H9 (cell line): ENCODE measurements around the gene KPNA1. TPM values are rescaled to one million over a fixed set of nuclear protein-coding genes. Genes with fewer than 3 reads are reported as not detected.

Experiments
- DNase-seq: peaks from one replicate; pipeline ENCODE4 v3.0.0-alpha.2; 2017
- H2AFZ ChIP-seq: one replicate; pipeline ENCODE4 v1.6.1; 2013; ENCODE audit warnings: mild to moderate bottlenecking, low read length, control low read depth, moderate library complexity
- H2AK5ac ChIP-seq: 2 replicates; pipeline ENCODE4 v1.6.1; 2013; ENCODE audit warnings: low read length, control low read depth, mixed read lengths; ENCODE audit not compliant: insufficient read length
- H2BK120ac ChIP-seq: one replicate; pipeline ENCODE4 v1.6.1; 2013; ENCODE audit warnings: low read depth, mild to moderate bottlenecking, low read length, control low read depth, inconsistent platforms; ENCODE audit not compliant: poor library complexity, severe bottlenecking
- H2BK12ac ChIP-seq: 2 replicates; pipeline ENCODE4 v1.6.1; 2013; ENCODE audit warnings: low read length, control low read depth, mixed read lengths, low read depth; ENCODE audit not compliant: insufficient read length
- H2BK15ac ChIP-seq: 2 replicates; pipeline ENCODE4 v1.6.1; 2013; ENCODE audit warnings: low read depth, low read length, control low read depth
- H2BK20ac ChIP-seq: one replicate; pipeline ENCODE4 v1.6.1; 2013; ENCODE audit warnings: low read depth, mild to moderate bottlenecking, low read length, control low read depth, inconsistent platforms; ENCODE audit not compliant: poor library complexity, severe bottlenecking
- H2BK5ac ChIP-seq: 2 replicates; pipeline ENCODE4 v1.6.1; 2013; ENCODE audit warnings: low read length, control low read depth, mixed read lengths; ENCODE audit not compliant: insufficient read length
- H3K14ac ChIP-seq: 2 replicates; pipeline ENCODE4 v1.6.1; 2013; ENCODE audit warnings: low read length, control low read depth; ENCODE audit not compliant: insufficient read depth
- H3K18ac ChIP-seq: 2 replicates; pipeline ENCODE4 v1.6.1; 2013; ENCODE audit warnings: low read depth, mild to moderate bottlenecking, mixed read lengths, low read length, control low read depth; ENCODE audit not compliant: insufficient read length
- H3K23ac ChIP-seq: 2 replicates; pipeline ENCODE4 v1.6.1; 2013; ENCODE audit warnings: low read length, control low read depth, mixed read lengths, low read depth; ENCODE audit not compliant: insufficient read length
- H3K23me2 ChIP-seq: 2 replicates; pipeline ENCODE4 v1.6.1; 2013; ENCODE audit warnings: low read depth, mild to moderate bottlenecking, mixed read lengths, low read length, control low read depth; ENCODE audit not compliant: insufficient read length, poor library complexity, severe bottlenecking
- H3K27ac ChIP-seq: 2 replicates; pipeline ENCODE4 v1.5.1; 2013; ENCODE audit warnings: low read length, control low read depth, mixed read lengths, low read depth; ENCODE audit not compliant: insufficient read length
- H3K27me3 ChIP-seq: 2 replicates; pipeline ENCODE4 v1.6.1; 2013; ENCODE audit warnings: low read length, control low read depth, inconsistent platforms; ENCODE audit not compliant: insufficient read depth
- H3K4ac ChIP-seq: 2 replicates; pipeline ENCODE4 v1.6.1; 2013; ENCODE audit warnings: low read depth, mild to moderate bottlenecking, control low read depth, inconsistent platforms, low read length, moderate library complexity
- H3K4me1 ChIP-seq: 2 replicates; pipeline ENCODE4 v1.6.1; 2013; ENCODE audit warnings: low read length, control low read depth, inconsistent platforms; ENCODE audit not compliant: insufficient read depth
- H3K4me2 ChIP-seq: 2 replicates; pipeline ENCODE4 v1.6.1; 2013; ENCODE audit warnings: low read length, control low read depth, mixed read lengths; ENCODE audit not compliant: insufficient read length, insufficient read depth
- H3K56ac ChIP-seq: 2 replicates; pipeline ENCODE4 v1.6.1; 2013; ENCODE audit warnings: low read depth, mild to moderate bottlenecking, mixed read lengths, low read length, control low read depth; ENCODE audit not compliant: insufficient read length
- H3K79me1 ChIP-seq: 2 replicates; pipeline ENCODE4 v1.6.1; 2013; ENCODE audit warnings: low read depth, mild to moderate bottlenecking, moderate library complexity, low read length, control low read depth, inconsistent platforms; ENCODE audit not compliant: insufficient read depth, poor library complexity, severe bottlenecking
- H3K79me2 ChIP-seq: 2 replicates; pipeline ENCODE4 v1.6.1; 2013; ENCODE audit warnings: low read length, control low read depth, inconsistent platforms; ENCODE audit not compliant: insufficient read depth
- H3K9ac ChIP-seq: 2 replicates; pipeline ENCODE4 v1.6.1; 2013; ENCODE audit warnings: low read length, control low read depth, mixed read lengths; ENCODE audit not compliant: insufficient read length; ENCODE audit errors: extremely low read depth
- H3K9me3 ChIP-seq: one replicate; pipeline ENCODE4 v1.6.1; 2013; ENCODE audit warnings: low read depth, low read length, inconsistent platforms; ENCODE audit not compliant: control insufficient read depth
- H3T11ph ChIP-seq: one replicate; pipeline ENCODE4 v1.6.1; 2013; ENCODE audit warnings: mild to moderate bottlenecking, low read length, control low read depth, inconsistent platforms
- H4K20me1 ChIP-seq: one replicate; pipeline ENCODE4 v1.6.1; 2013; ENCODE audit not compliant: control insufficient read depth, insufficient read length, insufficient read depth
- H4K5ac ChIP-seq: 2 replicates; pipeline ENCODE4 v1.6.1; 2013; ENCODE audit warnings: low read depth, mild to moderate bottlenecking, mixed read lengths, low read length, control low read depth; ENCODE audit not compliant: insufficient read length
- H4K8ac ChIP-seq: replicated peaks from 2 replicates; pipeline ENCODE4 v1.6.1; 2013; ENCODE audit warnings: low read length, control low read depth, mixed read lengths, low read depth; ENCODE audit not compliant: insufficient read length
- H4K91ac ChIP-seq: 2 replicates; pipeline ENCODE4 v1.6.1; 2013; ENCODE audit warnings: low read depth, mild to moderate bottlenecking, moderate library complexity, mixed read lengths, low read length, control low read depth; ENCODE audit not compliant: insufficient read length
- H3K27ac Mint-ChIP-seq, 3 experiments: 2 replicates in 2 of 3; 3 replicates in 1 of 3; pipeline ENCODE4 v1.8.0; 2020 to 2021; ENCODE audit warnings: mixed read lengths in 3 of 3, mild to moderate bottlenecking in 1 of 3, moderate library complexity in 1 of 3
- H3K27me3 Mint-ChIP-seq: 2 replicates; pipeline ENCODE4 v1.8.0; 2021; ENCODE audit warnings: low read depth, mild to moderate bottlenecking, moderate library complexity, mixed read lengths
- H3K36me3 Mint-ChIP-seq, 3 experiments: 2 replicates in 2 of 3; 3 replicates in 1 of 3; pipeline ENCODE4 v1.8.0; 2020 to 2021; ENCODE audit warnings: low read depth in 3 of 3, mixed read lengths in 3 of 3; ENCODE audit not compliant: insufficient read depth in 1 of 3
- H3K4me1 Mint-ChIP-seq, 2 experiments: 2 replicates each; pipeline ENCODE4 v1.8.0; 2020; ENCODE audit warnings: mixed read lengths in 2 of 2
- H3K4me3 Mint-ChIP-seq, 2 experiments: 2 replicates in 1 of 2; 3 replicates in 1 of 2; pipeline ENCODE4 v1.8.0; 2020 to 2021; ENCODE audit warnings: mild to moderate bottlenecking in 2 of 2, mixed read lengths in 2 of 2, moderate library complexity in 1 of 2
- H3K9me3 Mint-ChIP-seq, 2 experiments: 2 replicates in 1 of 2; 3 replicates in 1 of 2; pipeline ENCODE4 v1.8.0; 2020; ENCODE audit warnings: mild to moderate bottlenecking in 2 of 2, mixed read lengths in 2 of 2, moderate library complexity in 1 of 2
- CTCF ChIP-seq: fragments of 200-600 bp; sonication (generic); conservative IDR thresholded peaks from 3 replicates; pipeline ENCODE4 v1.8.0; 2021; ENCODE audit warnings: antibody characterized with exemption, mild to moderate bottlenecking
- WGBS: extraction: QIAGEN DNeasy Blood & Tissue Kit; methylation state at CpG from one replicate; pipeline ENCODE4 v1.1.7; 2013; ENCODE audit warnings: missing lambda C conversion rate, low lambda C conversion rate, mixed read lengths; ENCODE audit not compliant: insufficient read length; ENCODE audit errors: extremely low coverage; 5-methylcytosine and 5-hydroxymethylcytosine counted together
- total RNA-seq: library from RNA; stranded (reverse); gene quantifications from 2 replicates; pipeline ENCODE4 v1.2.1, GENCODE V29; 2021

KPNA1 gene
- total RNA-seq, 1 experiment from 2014 or later = 71.7 TPM

GRCh38 chr3:122533480-122533879 lies 18.7 kb upstream of the KPNA1 start:
- H3K9me3 Mint-ChIP-seq = no peaks in the 10 kb centered on the region

More at GRCh38 chr3:122533480-122533879, 18.7 kb upstream of the KPNA1 start:
- Histone ChIP-seq H3K4ac (no peak overlapping the region), H3K27ac (no peak overlapping the region), H3K79me1 (no peaks in the 10 kb centered on the region), H3K23me2 (no peaks in the 10 kb centered on the region), H2AFZ (no peak overlapping the region), H4K20me1 (no peaks in the 10 kb centered on the region), H4K91ac (no peak overlapping the region), H2BK5ac (no peak overlapping the region), H3T11ph (no peak overlapping the region), H3K9ac (no peak overlapping the region), H3K18ac (no peak overlapping the region), H3K14ac (no peak overlapping the region), H4K5ac (no peak overlapping the region), H3K9me3 (no peaks in the 10 kb centered on the region), H2BK120ac (no peak overlapping the region), H2AK5ac (no peak overlapping the region), H2BK15ac (no peak overlapping the region), H3K27me3 (no peaks in the 10 kb centered on the region), H3K79me2 (no peaks in the 10 kb centered on the region), H3K23ac (no peak overlapping the region), H3K4me2 (no peak overlapping the region), H2BK12ac (no peak overlapping the region), H2BK20ac (no peak overlapping the region), H3K4me1 (peaks cover 3% of the 10 kb centered on the region; the same call in 1 of the 2 replicates), H4K8ac (no peak overlapping the region), H3K56ac (no peak overlapping the region)
- Mint-ChIP-seq H3K27ac (no peak overlapping the region), H3K36me3 (no peaks in the 10 kb centered on the region; a peak in 1 of 7 replicates), H3K27me3 (no peaks in the 10 kb centered on the region), H3K4me1 (peaks cover 28 to 29% of the 10 kb centered on the region in 2 experiments), H3K4me3 (no peak overlapping the region)
- DNase-seq = no peak
- TF ChIP-seq CTCF = no peak
- WGBS = no CpG with 5 or more reads among the region's 2 CpGs
